ENCODE results near the gene NOS3.

The NOS3 gene

DNA sequence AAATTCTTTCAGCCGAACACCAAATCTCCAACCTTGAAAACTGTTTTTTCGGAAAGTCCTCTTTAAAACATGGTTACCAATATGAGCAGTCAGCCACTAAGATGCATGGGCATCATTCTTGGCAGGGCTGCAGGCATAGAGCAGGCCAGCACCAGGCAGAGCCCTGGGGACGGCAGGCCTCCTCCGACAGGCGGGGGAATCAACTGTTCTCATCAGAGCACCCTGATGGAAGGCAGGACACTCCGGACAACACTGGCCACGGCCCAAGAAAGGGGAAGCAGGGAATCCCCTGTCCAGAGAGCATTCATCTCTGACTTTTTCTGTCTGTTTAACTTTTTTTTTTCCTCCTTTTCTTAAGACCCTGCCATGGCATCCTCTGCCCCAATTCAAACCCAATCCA is 1.4 kb upstream of the NOS3 start:
- Histone ChIP-seq H3K27ac (ENCODE audit: low read length) (no peak overlapping the region), H3K4me3 (ENCODE audit: low read length) (no peak overlapping the region), H3K27me3 (ENCODE audit: control insufficient read depth, insufficient read depth, low read length) (no peaks in the 10 kb centered on the region), H3K4me1 (ENCODE audit: control insufficient read depth, low read depth, low read length) (peaks cover 12% of the 10 kb centered on the region), H3K9me3 (ENCODE audit: control insufficient read depth, low read depth, low read length) (no peaks in the 10 kb centered on the region), H3K36me3 (ENCODE audit: control insufficient read depth, low read depth, low read length) (no peaks in the 10 kb centered on the region), H3K9ac (ENCODE audit: low read length) (no peak overlapping the region)

DNA sequence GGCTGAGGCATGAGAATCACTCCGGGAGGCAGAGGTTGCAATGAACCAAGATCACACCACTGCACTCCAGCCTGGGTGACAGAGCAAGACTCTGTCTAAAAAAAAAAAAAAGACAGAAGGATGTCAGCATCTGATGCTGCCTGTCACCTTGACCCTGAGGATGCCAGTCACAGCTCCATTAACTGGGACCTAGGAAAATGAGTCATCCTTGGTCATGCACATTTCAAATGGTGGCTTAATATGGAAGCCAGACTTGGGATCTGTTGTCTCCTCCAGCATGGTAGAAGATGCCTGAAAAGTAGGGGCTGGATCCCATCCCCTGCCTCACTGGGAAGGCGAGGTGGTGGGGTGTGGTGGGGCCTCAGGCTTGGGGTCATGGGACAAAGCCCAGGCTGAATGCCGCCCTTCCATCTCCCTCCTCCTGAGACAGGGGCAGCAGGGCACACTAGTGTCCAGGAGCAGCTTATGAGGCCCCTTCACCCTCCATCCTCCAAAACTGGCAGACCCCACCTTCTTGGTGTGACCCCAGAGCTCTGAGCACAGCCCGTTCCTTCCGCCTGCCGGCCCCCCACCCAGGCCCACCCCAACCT is 1.3 kb downstream of the NOS3 start:
- H3K36me3 ChIP-seq (ENCODE audit: control insufficient read depth, low read depth, low read length): no peaks in the 10 kb centered on the region
- no peaks in the 10 kb centered on the region for H3K9me3 ChIP-seq (ENCODE audit: control insufficient read depth, low read depth, low read length)
- H3K9ac ChIP-seq (ENCODE audit: low read length): no peak overlapping the region
- peaks cover 12% of the 10 kb centered on the region for H3K4me1 ChIP-seq (ENCODE audit: control insufficient read depth, low read depth, low read length)
- no peak overlapping the region for H3K27ac ChIP-seq (ENCODE audit: low read length)
- H3K4me3 ChIP-seq (ENCODE audit: low read length): no peak overlapping the region
- no peaks in the 10 kb centered on the region for H3K27me3 ChIP-seq (ENCODE audit: control insufficient read depth, insufficient read depth, low read length)

DNA sequence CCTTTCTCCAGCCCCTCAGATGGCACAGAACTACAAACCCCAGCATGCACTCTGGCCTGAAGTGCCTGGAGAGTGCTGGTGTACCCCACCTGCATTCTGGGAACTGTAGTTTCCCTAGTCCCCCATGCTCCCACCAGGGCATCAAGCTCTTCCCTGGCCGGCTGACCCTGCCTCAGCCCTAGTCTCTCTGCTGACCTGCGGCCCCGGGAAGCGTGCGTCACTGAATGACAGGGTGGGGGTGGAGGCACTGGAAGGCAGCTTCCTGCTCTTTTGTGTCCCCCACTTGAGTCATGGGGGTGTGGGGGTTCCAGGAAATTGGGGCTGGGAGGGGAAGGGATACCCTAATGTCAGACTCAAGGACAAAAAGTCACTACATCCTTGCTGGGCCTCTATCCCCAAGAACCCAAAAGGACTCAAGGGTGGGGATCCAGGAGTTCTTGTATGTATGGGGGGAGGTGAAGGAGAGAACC is 2.1 kb downstream of the NOS3 start:
- Histone ChIP-seq H3K4me3 (ENCODE audit: low read length) (no peak overlapping the region), H3K4me1 (ENCODE audit: control insufficient read depth, low read depth, low read length) (peaks cover 12% of the 10 kb centered on the region), H3K9me3 (ENCODE audit: control insufficient read depth, low read depth, low read length) (no peaks in the 10 kb centered on the region), H3K36me3 (ENCODE audit: control insufficient read depth, low read depth, low read length) (no peaks in the 10 kb centered on the region), H3K27me3 (ENCODE audit: control insufficient read depth, insufficient read depth, low read length) (no peaks in the 10 kb centered on the region), H3K27ac (ENCODE audit: low read length) (no peak overlapping the region), H3K9ac (ENCODE audit: low read length) (no peak overlapping the region)

DNA sequence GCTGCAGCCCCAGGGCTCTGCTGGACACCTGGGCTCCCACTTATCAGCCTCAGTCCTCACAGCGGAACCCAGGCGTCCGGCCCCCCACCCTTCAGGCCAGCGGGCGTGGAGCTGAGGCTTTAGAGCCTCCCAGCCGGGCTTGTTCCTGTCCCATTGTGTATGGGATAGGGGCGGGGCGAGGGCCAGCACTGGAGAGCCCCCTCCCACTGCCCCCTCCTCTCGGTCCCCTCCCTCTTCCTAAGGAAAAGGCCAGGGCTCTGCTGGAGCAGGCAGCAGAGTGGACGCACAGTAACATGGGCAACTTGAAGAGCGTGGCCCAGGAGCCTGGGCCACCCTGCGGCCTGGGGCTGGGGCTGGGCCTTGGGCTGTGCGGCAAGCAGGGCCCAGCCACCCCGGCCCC is 2.7 kb downstream of the NOS3 start:
- Histone ChIP-seq H3K27ac (ENCODE audit: low read length) (no peak overlapping the region), H3K36me3 (ENCODE audit: control insufficient read depth, low read depth, low read length) (no peaks in the 10 kb centered on the region), H3K4me3 (ENCODE audit: low read length) (no peak overlapping the region), H3K27me3 (ENCODE audit: control insufficient read depth, insufficient read depth, low read length) (no peaks in the 10 kb centered on the region), H3K4me1 (ENCODE audit: control insufficient read depth, low read depth, low read length) (peaks cover 12% of the 10 kb centered on the region), H3K9ac (ENCODE audit: low read length) (no peak overlapping the region), H3K9me3 (ENCODE audit: control insufficient read depth, low read depth, low read length) (no peaks in the 10 kb centered on the region)

DNA sequence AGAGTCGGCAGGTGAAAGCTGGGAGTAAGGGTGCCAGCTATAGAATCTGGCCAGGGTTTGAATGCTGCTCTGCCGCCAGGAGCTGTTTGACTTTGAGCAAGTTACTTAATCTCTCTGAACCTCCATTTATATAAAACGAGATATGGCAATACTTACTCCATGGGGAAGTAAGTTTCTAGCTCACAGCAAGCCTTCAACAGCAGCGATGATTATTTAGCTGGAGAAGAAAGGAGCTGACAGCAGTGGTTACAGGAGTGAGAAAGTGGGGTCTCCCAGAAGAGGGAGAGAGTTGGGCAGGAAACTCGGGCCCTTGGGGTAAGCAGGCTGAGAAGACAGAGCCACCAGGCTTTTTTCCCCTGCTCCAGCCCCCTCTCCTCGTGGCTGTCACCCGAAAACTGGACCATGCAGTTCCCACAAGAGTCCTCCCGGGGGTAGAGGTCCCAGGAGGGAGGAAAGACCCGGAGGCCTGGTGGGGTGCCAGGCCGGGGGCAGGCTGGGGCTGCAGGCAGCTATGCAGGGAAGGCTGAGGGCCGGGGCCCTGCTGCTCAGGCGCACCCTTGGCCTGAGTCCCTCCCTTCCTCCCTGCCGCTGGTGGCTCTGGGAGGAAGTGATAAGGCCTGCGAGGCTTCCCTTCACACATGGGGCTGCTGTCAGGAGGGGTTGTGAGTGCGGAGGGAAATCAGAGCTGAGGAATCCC is 3.5 kb downstream of the NOS3 start:
- Histone ChIP-seq H3K9me3 (ENCODE audit: control insufficient read depth, low read depth, low read length) (no peaks in the 10 kb centered on the region), H3K36me3 (ENCODE audit: control insufficient read depth, low read depth, low read length) (no peaks in the 10 kb centered on the region), H3K27me3 (ENCODE audit: control insufficient read depth, insufficient read depth, low read length) (no peaks in the 10 kb centered on the region), H3K4me1 (ENCODE audit: control insufficient read depth, low read depth, low read length) (peaks cover 7% of the 10 kb centered on the region), H3K9ac (ENCODE audit: low read length) (no peak overlapping the region), H3K4me3 (ENCODE audit: low read length) (no peak overlapping the region), H3K27ac (ENCODE audit: low read length) (no peak overlapping the region)

DNA sequence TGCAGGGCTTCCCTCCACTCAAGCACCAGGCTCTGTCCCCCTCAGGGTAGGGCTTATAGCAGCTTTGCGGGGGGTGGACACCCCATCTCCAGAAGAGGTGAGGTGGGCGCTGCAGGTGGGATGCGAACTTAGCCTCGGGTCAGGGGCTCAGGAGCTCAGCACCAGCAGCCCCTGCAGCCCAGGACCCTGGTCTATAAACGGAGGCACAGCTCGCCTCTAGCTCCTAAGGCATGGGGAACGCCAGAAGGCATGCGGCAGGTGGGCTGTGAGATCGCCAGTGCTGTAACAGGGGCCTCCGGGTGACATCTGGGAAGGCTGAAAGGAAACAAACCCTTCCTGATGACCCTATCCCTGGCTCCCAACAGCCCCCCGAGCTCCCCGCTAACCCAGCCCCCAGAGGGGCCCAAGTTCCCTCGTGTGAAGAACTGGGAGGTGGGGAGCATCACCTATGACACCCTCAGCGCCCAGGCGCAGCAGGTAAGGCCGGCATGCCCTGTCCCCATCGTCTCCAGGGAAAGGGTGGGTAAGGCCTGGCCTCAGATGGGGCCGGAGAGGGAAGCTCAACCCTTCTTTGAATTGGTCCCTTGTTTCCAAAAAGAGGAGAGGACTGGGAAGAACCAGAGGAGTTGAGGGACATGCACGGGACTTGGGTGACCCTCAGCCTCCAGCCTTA is 4.2 kb downstream of the NOS3 start:
- H3K36me3 ChIP-seq (ENCODE audit: control insufficient read depth, low read depth, low read length): no peaks in the 10 kb centered on the region
- H3K9ac ChIP-seq (ENCODE audit: low read length): no peak overlapping the region
- no peaks in the 10 kb centered on the region for H3K27me3 ChIP-seq (ENCODE audit: control insufficient read depth, insufficient read depth, low read length)
- H3K4me3 ChIP-seq (ENCODE audit: low read length): no peak overlapping the region
- no peaks in the 10 kb centered on the region for H3K9me3 ChIP-seq (ENCODE audit: control insufficient read depth, low read depth, low read length)
- no peak overlapping the region for H3K27ac ChIP-seq (ENCODE audit: low read length)
- peaks cover 7% of the 10 kb centered on the region for H3K4me1 ChIP-seq (ENCODE audit: control insufficient read depth, low read depth, low read length)

DNA sequence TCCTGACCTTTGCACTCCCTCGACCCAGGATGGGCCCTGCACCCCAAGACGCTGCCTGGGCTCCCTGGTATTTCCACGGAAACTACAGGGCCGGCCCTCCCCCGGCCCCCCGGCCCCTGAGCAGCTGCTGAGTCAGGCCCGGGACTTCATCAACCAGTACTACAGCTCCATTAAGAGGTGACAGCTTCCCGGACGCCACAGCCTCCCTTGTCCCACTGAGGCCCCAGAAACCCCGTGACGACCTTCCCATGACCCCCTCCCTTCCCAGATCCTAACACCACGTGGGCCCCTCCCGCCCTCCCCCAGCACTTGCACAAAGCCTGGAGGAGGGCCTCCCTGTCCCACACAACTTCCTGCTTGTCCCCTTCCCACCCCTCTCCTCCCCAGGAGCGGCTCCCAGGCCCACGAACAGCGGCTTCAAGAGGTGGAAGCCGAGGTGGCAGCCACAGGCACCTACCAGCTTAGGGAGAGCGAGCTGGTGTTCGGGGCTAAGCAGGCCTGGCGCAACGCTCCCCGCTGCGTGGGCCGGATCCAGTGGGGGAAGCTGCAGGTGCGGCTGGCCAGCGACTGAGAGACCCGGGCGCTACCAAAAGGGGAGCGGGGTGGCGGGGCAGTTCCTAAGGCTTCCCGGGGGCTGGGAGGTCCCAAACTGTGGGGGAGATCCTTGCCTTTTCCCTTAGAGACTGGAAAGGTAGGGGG is 5.7 kb downstream of the NOS3 start:
- no peaks in the 10 kb centered on the region for H3K36me3 ChIP-seq (ENCODE audit: control insufficient read depth, low read depth, low read length)
- no peaks in the 10 kb centered on the region for H3K27me3 ChIP-seq (ENCODE audit: control insufficient read depth, insufficient read depth, low read length)
- H3K27ac ChIP-seq (ENCODE audit: low read length): no peak overlapping the region
- H3K9ac ChIP-seq (ENCODE audit: low read length): no peak overlapping the region
- H3K4me1 ChIP-seq (ENCODE audit: control insufficient read depth, low read depth, low read length): peaks cover 7% of the 10 kb centered on the region
- no peaks in the 10 kb centered on the region for H3K9me3 ChIP-seq (ENCODE audit: control insufficient read depth, low read depth, low read length)
- no peak overlapping the region for H3K4me3 ChIP-seq (ENCODE audit: low read length)

DNA sequence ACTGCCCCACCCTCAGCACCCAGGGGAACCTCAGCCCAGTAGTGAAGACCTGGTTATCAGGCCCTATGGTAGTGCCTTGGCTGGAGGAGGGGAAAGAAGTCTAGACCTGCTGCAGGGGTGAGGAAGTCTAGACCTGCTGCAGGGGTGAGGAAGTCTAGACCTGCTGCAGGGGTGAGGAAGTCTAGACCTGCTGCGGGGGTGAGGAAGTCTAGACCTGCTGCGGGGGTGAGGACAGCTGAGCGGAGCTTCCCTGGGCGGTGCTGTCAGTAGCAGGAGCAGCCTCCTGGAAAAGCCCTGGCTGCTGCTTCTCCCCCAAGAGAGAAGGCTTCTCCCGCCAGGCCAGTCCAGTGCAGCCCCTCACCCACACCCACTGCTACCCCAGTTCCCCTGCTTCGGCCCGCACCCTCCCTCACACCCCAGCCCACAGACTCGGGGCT is 6.3 kb downstream of the NOS3 start:
- H3K27ac ChIP-seq (ENCODE audit: low read length): no peak overlapping the region
- H3K4me3 ChIP-seq (ENCODE audit: low read length): no peak overlapping the region
- H3K4me1 ChIP-seq (ENCODE audit: control insufficient read depth, low read depth, low read length): peaks cover 7% of the 10 kb centered on the region
- H3K27me3 ChIP-seq (ENCODE audit: control insufficient read depth, insufficient read depth, low read length): no peaks in the 10 kb centered on the region
- H3K9me3 ChIP-seq (ENCODE audit: control insufficient read depth, low read depth, low read length): no peaks in the 10 kb centered on the region
- H3K9ac ChIP-seq (ENCODE audit: low read length): no peak overlapping the region
- H3K36me3 ChIP-seq (ENCODE audit: control insufficient read depth, low read depth, low read length): no peaks in the 10 kb centered on the region

DNA sequence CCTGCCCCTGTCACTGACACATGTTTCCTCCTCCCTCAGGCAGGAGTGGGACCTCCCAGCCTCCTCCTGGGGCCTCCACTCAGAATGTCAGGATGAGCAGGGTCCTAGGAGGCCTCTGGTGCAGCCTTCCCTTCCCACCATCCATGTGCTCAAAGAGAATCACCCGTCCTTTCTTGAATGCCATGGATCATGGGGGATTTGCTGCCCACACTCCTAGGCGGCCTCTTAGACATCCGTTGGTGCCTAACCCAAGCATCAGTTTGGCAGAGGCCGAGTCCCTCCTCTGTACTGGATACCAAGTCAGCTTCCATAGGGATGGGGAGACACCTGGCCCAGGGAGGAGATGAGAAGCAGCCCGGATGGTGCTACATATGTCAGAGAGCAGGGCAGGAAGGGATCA is 7.0 kb downstream of the NOS3 start:
- Histone ChIP-seq H3K27ac (ENCODE audit: low read length) (no peak overlapping the region), H3K27me3 (ENCODE audit: control insufficient read depth, insufficient read depth, low read length) (no peaks in the 10 kb centered on the region), H3K9ac (ENCODE audit: low read length) (no peak overlapping the region), H3K36me3 (ENCODE audit: control insufficient read depth, low read depth, low read length) (no peaks in the 10 kb centered on the region), H3K4me3 (ENCODE audit: low read length) (no peak overlapping the region), H3K9me3 (ENCODE audit: control insufficient read depth, low read depth, low read length) (no peaks in the 10 kb centered on the region), H3K4me1 (ENCODE audit: control insufficient read depth, low read depth, low read length) (peaks cover 6% of the 10 kb centered on the region)

DNA sequence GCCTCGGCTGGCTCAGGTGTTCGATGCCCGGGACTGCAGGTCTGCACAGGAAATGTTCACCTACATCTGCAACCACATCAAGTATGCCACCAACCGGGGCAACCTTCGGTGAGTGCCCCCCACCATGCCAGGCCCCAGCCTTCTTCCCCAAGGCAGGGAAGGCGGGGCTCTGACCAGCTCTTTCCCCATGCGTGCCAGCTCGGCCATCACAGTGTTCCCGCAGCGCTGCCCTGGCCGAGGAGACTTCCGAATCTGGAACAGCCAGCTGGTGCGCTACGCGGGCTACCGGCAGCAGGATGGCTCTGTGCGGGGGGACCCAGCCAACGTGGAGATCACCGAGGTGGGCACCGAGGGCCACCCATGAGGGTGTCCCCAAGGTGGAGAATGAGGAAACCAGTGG is 7.5 kb downstream of the NOS3 start:
- Histone ChIP-seq H3K36me3 (ENCODE audit: control insufficient read depth, low read depth, low read length) (no peaks in the 10 kb centered on the region), H3K27me3 (ENCODE audit: control insufficient read depth, insufficient read depth, low read length) (no peaks in the 10 kb centered on the region), H3K4me3 (ENCODE audit: low read length) (no peak overlapping the region), H3K4me1 (ENCODE audit: control insufficient read depth, low read depth, low read length) (peaks cover 1% of the 10 kb centered on the region), H3K9me3 (ENCODE audit: control insufficient read depth, low read depth, low read length) (no peaks in the 10 kb centered on the region), H3K27ac (ENCODE audit: low read length) (no peak overlapping the region), H3K9ac (ENCODE audit: low read length) (no peak overlapping the region)

DNA sequence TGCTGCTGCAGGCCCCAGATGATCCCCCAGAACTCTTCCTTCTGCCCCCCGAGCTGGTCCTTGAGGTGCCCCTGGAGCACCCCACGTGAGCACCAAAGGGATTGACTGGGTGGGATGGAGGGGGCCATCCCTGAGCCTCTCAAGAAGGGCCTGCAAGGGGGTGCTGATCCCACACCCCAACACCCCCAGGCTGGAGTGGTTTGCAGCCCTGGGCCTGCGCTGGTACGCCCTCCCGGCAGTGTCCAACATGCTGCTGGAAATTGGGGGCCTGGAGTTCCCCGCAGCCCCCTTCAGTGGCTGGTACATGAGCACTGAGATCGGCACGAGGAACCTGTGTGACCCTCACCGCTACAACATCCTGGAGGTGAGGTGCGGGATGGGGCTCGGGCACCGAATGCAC is 8.2 kb downstream of the NOS3 start:
- H3K4me1 ChIP-seq (ENCODE audit: control insufficient read depth, low read depth, low read length): no peaks in the 10 kb centered on the region
- no peaks in the 10 kb centered on the region for H3K27me3 ChIP-seq (ENCODE audit: control insufficient read depth, insufficient read depth, low read length)

More for the DNA sequence above, 8.2 kb downstream of the NOS3 start:
- no peaks in the 10 kb centered on the region for H3K9me3 ChIP-seq (ENCODE audit: control insufficient read depth, low read depth, low read length)
- H3K4me3 ChIP-seq (ENCODE audit: low read length): no peak overlapping the region
- no peak overlapping the region for H3K9ac ChIP-seq (ENCODE audit: low read length)
- H3K36me3 ChIP-seq (ENCODE audit: control insufficient read depth, low read depth, low read length): no peaks in the 10 kb centered on the region
- H3K27ac ChIP-seq (ENCODE audit: low read length): no peak overlapping the region

All from iPS-18a (cell line).